ENCODE results near the gene CHN2.

DNA sequence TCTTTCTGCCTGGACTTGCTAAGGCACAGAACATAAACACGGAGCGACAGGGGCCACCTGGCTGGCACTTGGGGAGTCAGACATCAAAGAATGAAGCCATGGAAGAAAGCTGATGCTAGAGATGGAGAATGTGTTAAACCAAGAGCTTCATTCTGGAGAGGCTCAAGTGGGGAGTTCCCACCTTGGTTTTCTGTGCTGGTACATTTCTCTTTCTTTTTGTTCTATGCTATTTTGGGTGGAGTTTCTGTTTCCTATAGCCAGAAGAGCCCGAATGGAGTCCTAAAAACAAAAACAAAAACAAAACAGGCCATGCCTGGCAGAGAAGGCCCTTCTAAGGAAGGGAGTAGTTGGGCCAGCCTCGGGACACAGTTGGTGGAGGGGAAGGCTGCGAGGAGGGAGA, 220.6 kb downstream of the CHN2 start:
- no peak for TF ChIP-seq POLR2A (IDR thresholded peaks at IDR 0.05; ENCODE audit: low read depth, low read length)
- no peak for TF ChIP-seq POU2F2 (IDR thresholded peaks at IDR 0.05; ENCODE audit: low read depth, low read length)
- no peak for TF ChIP-seq SPI1 (IDR thresholded peaks at IDR 0.05; ENCODE audit: low read depth, low read length)
